ENCODE data around the gene SLC44A3. TPM values are rescaled to one million over a fixed set of nuclear protein-coding genes. Genes with fewer than 3 reads are reported as not detected.

The SLC44A3 gene
- total and polyA plus RNA-seq, 4 experiments from 2014 or later: 1.1 to 2.3 (median 1.9) TPM

- Histone ChIP-seq H3K27me3 (ENCODE audit: insufficient read depth, low read length) (no peaks in the 10 kb centered on the region), H3K36me3 (ENCODE audit: insufficient read depth, low read length) (no peaks in the 10 kb centered on the region), H3K27ac (ENCODE audit: low read depth, low read length) (no peak overlapping the region), H3K4me3 (ENCODE audit: low read length in 2 of 2) (no peak overlapping the region), H3K4me1 (ENCODE audit: insufficient read depth, low read length) (no peaks in the 10 kb centered on the region), H3K9me3 (ENCODE audit: control insufficient read depth in 1 of 2, low read length in 2 of 2) (no peaks in the 10 kb centered on the region)
- H3K27ac Mint-ChIP-seq: no peak overlapping the region
- POLR2A ChIA-PET (ENCODE audit: partially characterized antibody): no interaction called here
- H3K4me3 Mint-ChIP-seq: no peak overlapping the region
- no peaks in the 10 kb centered on the region for H3K4me1 Mint-ChIP-seq
- CTCF ChIA-PET (ENCODE audit: partially characterized antibody): interaction anchor here (8.2 kb wide), 1 partner anchor 189 kb away, joined by 226 read pairs; no protein-coding TSS in a partner anchor
- intact Hi-C loops (cut with micrococcal nuclease): no loop called here
- H3K9me3 Mint-ChIP-seq: no peaks in the 10 kb centered on the region
- H3K36me3 Mint-ChIP-seq: no peaks in the 10 kb centered on the region
- DNase-seq: no peak
- peaks cover 3 to 5% of the 10 kb centered on the region in 2 donors for H3K27me3 Mint-ChIP-seq
These were observed 38.1 kb downstream of the SLC44A3 start for GRCh38 chr1:94858276-94858675.

- intact Hi-C loops (cut with micrococcal nuclease): no loop called here
- H3K27me3 Mint-ChIP-seq: peaks cover 3 to 5% of the 10 kb centered on the region in 2 donors
- Histone ChIP-seq H3K4me1 (ENCODE audit: insufficient read depth, low read length) (no peaks in the 10 kb centered on the region), H3K9me3 (ENCODE audit: control insufficient read depth in 1 of 2, low read length in 2 of 2) (no peaks in the 10 kb centered on the region), H3K27me3 (ENCODE audit: insufficient read depth, low read length) (no peaks in the 10 kb centered on the region), H3K4me3 (ENCODE audit: low read length in 2 of 2) (no peak overlapping the region), H3K27ac (ENCODE audit: low read depth, low read length) (no peak overlapping the region), H3K36me3 (ENCODE audit: insufficient read depth, low read length) (no peaks in the 10 kb centered on the region)
- no peaks in the 10 kb centered on the region for H3K36me3 Mint-ChIP-seq
- POLR2A ChIA-PET (ENCODE audit: partially characterized antibody): no interaction called here
- no peak overlapping the region for H3K4me3 Mint-ChIP-seq
- H3K27ac Mint-ChIP-seq: no peak overlapping the region
- H3K9me3 Mint-ChIP-seq: no peaks in the 10 kb centered on the region
- CTCF ChIA-PET (ENCODE audit: partially characterized antibody): interaction anchor here (0.6 kb wide), 1 partner anchor 103 kb away, joined by 3 read pairs; no protein-coding TSS in a partner anchor
- no peaks in the 10 kb centered on the region for H3K4me1 Mint-ChIP-seq
- no peak for DNase-seq
These were observed 39.0 kb downstream of the SLC44A3 start for GRCh38 chr1:94859174-94859573.

- Mint-ChIP-seq H3K4me3 (no peak overlapping the region), H3K4me1 (no peaks in the 10 kb centered on the region), H3K36me3 (no peaks in the 10 kb centered on the region), H3K27ac (no peak overlapping the region), H3K27me3 (peaks cover 3 to 7% of the 10 kb centered on the region in 2 donors), H3K9me3 (no peaks in the 10 kb centered on the region)
- intact Hi-C loops (cut with micrococcal nuclease): no loop called here
- Histone ChIP-seq H3K9me3 (ENCODE audit: control insufficient read depth in 1 of 2, low read length in 2 of 2) (no peaks in the 10 kb centered on the region), H3K27ac (ENCODE audit: low read depth, low read length) (no peak overlapping the region), H3K36me3 (ENCODE audit: insufficient read depth, low read length) (no peaks in the 10 kb centered on the region), H3K4me3 (ENCODE audit: low read length in 2 of 2) (no peak overlapping the region), H3K27me3 (ENCODE audit: insufficient read depth, low read length) (no peaks in the 10 kb centered on the region), H3K4me1 (ENCODE audit: insufficient read depth, low read length) (no peaks in the 10 kb centered on the region)
- CTCF ChIA-PET (ENCODE audit: partially characterized antibody): interaction anchor here (1.2 to 2.0 kb wide), 2 partner anchors 8 to 9 kb away, joined by 4 to 6 read pairs; no protein-coding TSS in a partner anchor
- DNase-seq: no peak
- POLR2A ChIA-PET (ENCODE audit: partially characterized antibody): no interaction called here
These were observed 42.6 kb downstream of the SLC44A3 start for GRCh38 chr1:94862718-94863117.

- Mint-ChIP-seq H3K27me3 (peaks cover under 1 to 7% of the 10 kb centered on the region in 2 donors), H3K9me3 (no peaks in the 10 kb centered on the region), H3K27ac (no peak overlapping the region), H3K36me3 (no peaks in the 10 kb centered on the region), H3K4me1 (no peaks in the 10 kb centered on the region), H3K4me3 (no peak overlapping the region)
- ChIA-PET POLR2A (ENCODE audit: partially characterized antibody) (no interaction called here), CTCF (ENCODE audit: partially characterized antibody) (interaction anchor here (1.2 kb wide), 1 partner anchor 9 kb away, joined by 6 read pairs; no protein-coding TSS in a partner anchor)
- Histone ChIP-seq H3K27me3 (ENCODE audit: insufficient read depth, low read length) (no peaks in the 10 kb centered on the region), H3K36me3 (ENCODE audit: insufficient read depth, low read length) (no peaks in the 10 kb centered on the region), H3K27ac (ENCODE audit: low read depth, low read length) (no peak overlapping the region), H3K4me1 (ENCODE audit: insufficient read depth, low read length) (no peaks in the 10 kb centered on the region), H3K4me3 (ENCODE audit: low read length in 2 of 2) (no peak overlapping the region), H3K9me3 (ENCODE audit: control insufficient read depth in 1 of 2, low read length in 2 of 2) (no peaks in the 10 kb centered on the region)
- no peak for DNase-seq
- intact Hi-C loops (cut with micrococcal nuclease): no loop called here
These were observed 43.2 kb downstream of the SLC44A3 start for GRCh38 chr1:94863297-94863911.

GRCh38 chr1:94863919-94864318 is 43.8 kb downstream of the SLC44A3 start:
- no peaks in the 10 kb centered on the region for H3K36me3 Mint-ChIP-seq
- Histone ChIP-seq H3K27me3 (ENCODE audit: insufficient read depth, low read length) (no peaks in the 10 kb centered on the region), H3K9me3 (ENCODE audit: control insufficient read depth in 1 of 2, low read length in 2 of 2) (no peaks in the 10 kb centered on the region), H3K4me1 (ENCODE audit: insufficient read depth, low read length) (no peaks in the 10 kb centered on the region), H3K27ac (ENCODE audit: low read depth, low read length) (no peak overlapping the region), H3K36me3 (ENCODE audit: insufficient read depth, low read length) (no peaks in the 10 kb centered on the region), H3K4me3 (ENCODE audit: low read length in 2 of 2) (no peak overlapping the region)
- intact Hi-C loops (cut with micrococcal nuclease): no loop called here
- DNase-seq: no peak
- ChIA-PET CTCF (ENCODE audit: partially characterized antibody) (interaction anchor here (0.9 kb wide), 1 partner anchor 16 kb away, joined by 3 read pairs; no protein-coding TSS in a partner anchor), POLR2A (ENCODE audit: partially characterized antibody) (no interaction called here)
- peaks cover 0 to 7% of the 10 kb centered on the region in 2 donors for H3K27me3 Mint-ChIP-seq
- no peak overlapping the region for H3K4me3 Mint-ChIP-seq
- H3K27ac Mint-ChIP-seq: no peak overlapping the region
- H3K4me1 Mint-ChIP-seq: no peaks in the 10 kb centered on the region
- no peaks in the 10 kb centered on the region for H3K9me3 Mint-ChIP-seq

GRCh38 chr1:94864821-94865220 is 44.7 kb downstream of the SLC44A3 start:
- peaks cover 0 to 5% of the 10 kb centered on the region in 2 donors for H3K27me3 Mint-ChIP-seq
- POLR2A ChIA-PET (ENCODE audit: partially characterized antibody): no interaction called here
- Histone ChIP-seq H3K4me3 (ENCODE audit: low read length in 2 of 2) (no peak overlapping the region), H3K27me3 (ENCODE audit: insufficient read depth, low read length) (no peaks in the 10 kb centered on the region), H3K36me3 (ENCODE audit: insufficient read depth, low read length) (no peaks in the 10 kb centered on the region), H3K9me3 (ENCODE audit: control insufficient read depth in 1 of 2, low read length in 2 of 2) (no peaks in the 10 kb centered on the region), H3K4me1 (ENCODE audit: insufficient read depth, low read length) (no peaks in the 10 kb centered on the region), H3K27ac (ENCODE audit: low read depth, low read length) (no peak overlapping the region)
- H3K27ac Mint-ChIP-seq: no peak overlapping the region
- H3K4me3 Mint-ChIP-seq: no peak overlapping the region
- no peak for DNase-seq
- CTCF ChIA-PET (ENCODE audit: partially characterized antibody): interaction anchor here (0.9 to 2.3 kb wide), 3 partner anchors 10 to 179 kb away, joined by 3 to 12 read pairs (median 8); no protein-coding TSS in a partner anchor
- no peaks in the 10 kb centered on the region for H3K36me3 Mint-ChIP-seq
- no peaks in the 10 kb centered on the region for H3K4me1 Mint-ChIP-seq
- intact Hi-C loops (cut with micrococcal nuclease): no loop called here
- no peaks in the 10 kb centered on the region for H3K9me3 Mint-ChIP-seq

- Mint-ChIP-seq H3K27ac (no peak overlapping the region), H3K4me3 (no peak overlapping the region), H3K4me1 (no peaks in the 10 kb centered on the region), H3K9me3 (no peaks in the 10 kb centered on the region), H3K27me3 (peaks cover 0 to 2% of the 10 kb centered on the region in 2 donors), H3K36me3 (no peaks in the 10 kb centered on the region)
- H3K9me3 ChIP-seq (ENCODE audit: control insufficient read depth in 1 of 2, low read length in 2 of 2): no peaks in the 10 kb centered on the region
- ChIA-PET CTCF (ENCODE audit: partially characterized antibody) (interaction anchor here (1.8 to 2.3 kb wide), 2 partner anchors 11 to 178 kb away, joined by 8 to 12 read pairs; no protein-coding TSS in a partner anchor), POLR2A (ENCODE audit: partially characterized antibody) (no interaction called here)
- H3K4me3 ChIP-seq (ENCODE audit: low read length in 2 of 2): no peak overlapping the region
- intact Hi-C loops (cut with micrococcal nuclease): no loop called here
- H3K27me3 ChIP-seq (ENCODE audit: insufficient read depth, low read length): no peaks in the 10 kb centered on the region
- DNase-seq: no peak
- H3K4me1 ChIP-seq (ENCODE audit: insufficient read depth, low read length): no peaks in the 10 kb centered on the region
- H3K36me3 ChIP-seq (ENCODE audit: insufficient read depth, low read length): no peaks in the 10 kb centered on the region
- H3K27ac ChIP-seq (ENCODE audit: low read depth, low read length): no peak overlapping the region
These were observed 45.2 kb downstream of the SLC44A3 start for GRCh38 chr1:94865360-94865759.

Data from CD4-positive, alpha-beta memory T cell (primary cell).